WERI-Rb-1 (cell line): Measurements from ENCODE around the gene TNK2.

Experiments
- DNase-seq: peaks from one replicate; pipeline ENCODE4 v3.0.0-alpha.2; 2020
- H3K27ac ChIP-seq: fragments of 250-450 bp; sonication (Bioruptor Pico); 2 replicates; pipeline ENCODE4 v1.5.1; 2020; ENCODE audit warnings: mild to moderate bottlenecking, moderate library complexity
- H3K27me3 ChIP-seq: fragments of 250-450 bp; sonication (Bioruptor Pico); 2 replicates; pipeline ENCODE4 v1.5.1; 2021; ENCODE audit warnings: mild to moderate bottlenecking, low read depth, moderate library complexity; ENCODE audit not compliant: insufficient read depth, severe bottlenecking
- H3K36me3 ChIP-seq: fragments of 250-450 bp; sonication (Bioruptor Pico); 2 replicates; pipeline ENCODE4 v1.5.1; 2020; ENCODE audit warnings: mild to moderate bottlenecking, moderate library complexity
- H3K4me3 ChIP-seq: 2 replicates; pipeline ENCODE4 v1.5.1; 2011; ENCODE audit warnings: low read depth, mild to moderate bottlenecking, control low read depth, low read length
- H3K9me3 ChIP-seq: fragments of 250-450 bp; sonication (Bioruptor Pico); 2 replicates; pipeline ENCODE4 v1.5.1; 2021; ENCODE audit warnings: mild to moderate bottlenecking, moderate library complexity; ENCODE audit not compliant: severe bottlenecking
- TF ChIP-seq, protein P1 (sequence below): IDR thresholded peaks from 2 replicates; pipeline ENCODE4 v1.5.1; 2011; ENCODE audit warnings: low read depth, mild to moderate bottlenecking, control low read depth, inconsistent platforms, low read length

TNK2 gene

DNA sequence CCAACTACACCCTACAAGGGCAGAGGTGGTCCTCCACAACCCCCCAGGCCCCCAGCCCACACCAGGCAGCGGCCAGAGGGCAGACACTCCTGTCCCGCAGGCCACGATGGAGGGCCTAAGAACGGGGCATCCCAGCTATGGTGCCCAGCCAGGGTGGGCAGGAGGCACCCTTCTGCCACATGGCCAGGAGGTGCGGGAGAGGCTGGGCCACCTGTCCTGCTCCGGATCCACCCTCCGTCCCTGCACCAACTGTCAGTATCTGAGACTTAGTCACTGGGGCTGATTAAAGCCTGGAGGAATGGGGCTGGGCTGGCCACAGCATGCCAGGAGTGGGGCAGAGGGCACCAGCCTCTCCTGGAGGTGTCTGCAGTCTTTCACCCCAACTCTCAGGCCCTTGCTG lies 37.9 kb downstream of the TNK2 start:
- DNase-seq = no peak
- no peak overlapping the region for H3K4me3 ChIP-seq
- no peaks in the 10 kb centered on the region for H3K36me3 ChIP-seq
- H3K27ac ChIP-seq = no peak overlapping the region
- no peaks in the 10 kb centered on the region for H3K27me3 ChIP-seq
- TF ChIP-seq, protein P1, sequence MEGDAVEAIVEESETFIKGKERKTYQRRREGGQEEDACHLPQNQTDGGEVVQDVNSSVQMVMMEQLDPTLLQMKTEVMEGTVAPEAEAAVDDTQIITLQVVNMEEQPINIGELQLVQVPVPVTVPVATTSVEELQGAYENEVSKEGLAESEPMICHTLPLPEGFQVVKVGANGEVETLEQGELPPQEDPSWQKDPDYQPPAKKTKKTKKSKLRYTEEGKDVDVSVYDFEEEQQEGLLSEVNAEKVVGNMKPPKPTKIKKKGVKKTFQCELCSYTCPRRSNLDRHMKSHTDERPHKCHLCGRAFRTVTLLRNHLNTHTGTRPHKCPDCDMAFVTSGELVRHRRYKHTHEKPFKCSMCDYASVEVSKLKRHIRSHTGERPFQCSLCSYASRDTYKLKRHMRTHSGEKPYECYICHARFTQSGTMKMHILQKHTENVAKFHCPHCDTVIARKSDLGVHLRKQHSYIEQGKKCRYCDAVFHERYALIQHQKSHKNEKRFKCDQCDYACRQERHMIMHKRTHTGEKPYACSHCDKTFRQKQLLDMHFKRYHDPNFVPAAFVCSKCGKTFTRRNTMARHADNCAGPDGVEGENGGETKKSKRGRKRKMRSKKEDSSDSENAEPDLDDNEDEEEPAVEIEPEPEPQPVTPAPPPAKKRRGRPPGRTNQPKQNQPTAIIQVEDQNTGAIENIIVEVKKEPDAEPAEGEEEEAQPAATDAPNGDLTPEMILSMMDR = no peak
- no peaks in the 10 kb centered on the region for H3K9me3 ChIP-seq

DNA sequence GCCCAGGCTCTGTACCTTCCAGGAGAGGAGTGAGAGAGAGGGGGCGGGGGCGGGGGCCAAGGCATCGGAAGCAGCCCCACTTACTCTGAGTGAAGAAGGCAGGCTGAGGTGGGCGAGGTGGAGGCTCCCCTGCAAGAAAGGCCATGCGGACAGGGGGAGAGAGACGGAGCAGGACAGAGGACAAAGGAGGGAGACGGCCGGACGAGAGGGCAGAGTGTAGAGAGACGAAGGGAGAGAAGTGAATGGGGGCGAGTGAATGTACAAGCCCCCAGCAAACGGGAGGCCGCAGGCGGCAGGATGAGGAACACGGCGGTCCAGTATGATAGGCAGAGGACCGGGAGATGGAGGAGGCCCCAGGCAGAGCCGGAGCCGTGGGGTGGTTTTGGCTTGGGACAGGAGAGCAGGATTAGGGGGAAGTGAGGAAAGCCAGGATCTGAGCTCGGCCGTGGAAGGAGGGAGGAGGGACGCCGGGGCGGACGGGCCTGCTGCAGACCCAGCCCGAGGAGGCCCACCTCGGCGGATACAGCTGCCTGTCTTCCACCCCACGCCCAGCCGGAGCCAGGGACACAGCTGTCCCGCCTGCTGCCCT lies 38.8 kb downstream of the TNK2 start:
- no peak for DNase-seq
- TF ChIP-seq, protein P1 = no peak
- Histone ChIP-seq H3K4me3 (no peak overlapping the region), H3K27me3 (no peaks in the 10 kb centered on the region), H3K27ac (no peak overlapping the region), H3K9me3 (no peaks in the 10 kb centered on the region), H3K36me3 (no peaks in the 10 kb centered on the region)

DNA sequence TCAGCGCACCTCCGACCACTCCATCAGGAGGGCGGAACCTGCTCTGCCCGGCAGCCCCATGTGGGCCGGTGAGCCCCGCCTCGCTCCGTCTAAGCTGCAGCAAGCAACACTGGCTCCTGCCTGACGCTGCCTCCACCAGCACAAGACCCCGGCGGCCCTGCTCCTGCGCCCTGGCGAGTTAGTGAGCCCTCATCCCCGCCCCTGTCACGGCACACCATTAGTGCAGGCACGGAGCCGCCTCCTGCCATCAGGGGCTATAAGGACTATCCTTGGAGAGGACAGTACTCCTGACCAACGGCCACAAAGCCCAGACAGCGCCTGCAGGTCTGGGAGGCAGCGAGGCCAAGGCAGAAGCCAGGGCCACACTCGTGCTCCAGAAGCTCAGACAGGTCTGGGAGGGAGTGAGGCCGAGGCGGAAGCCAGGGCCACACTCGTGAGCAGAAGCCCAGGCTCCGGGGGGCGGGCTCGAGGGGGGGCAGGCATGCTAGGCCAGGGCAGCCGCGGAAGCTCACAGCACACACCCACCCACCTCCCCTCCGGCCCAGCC lies 39.4 kb downstream of the TNK2 start:
- Histone ChIP-seq H3K4me3 (no peak overlapping the region), H3K27ac (no peak overlapping the region), H3K9me3 (no peaks in the 10 kb centered on the region), H3K27me3 (no peaks in the 10 kb centered on the region), H3K36me3 (no peaks in the 10 kb centered on the region)
- no peak for DNase-seq
- TF ChIP-seq, protein P1 = no peak

DNA sequence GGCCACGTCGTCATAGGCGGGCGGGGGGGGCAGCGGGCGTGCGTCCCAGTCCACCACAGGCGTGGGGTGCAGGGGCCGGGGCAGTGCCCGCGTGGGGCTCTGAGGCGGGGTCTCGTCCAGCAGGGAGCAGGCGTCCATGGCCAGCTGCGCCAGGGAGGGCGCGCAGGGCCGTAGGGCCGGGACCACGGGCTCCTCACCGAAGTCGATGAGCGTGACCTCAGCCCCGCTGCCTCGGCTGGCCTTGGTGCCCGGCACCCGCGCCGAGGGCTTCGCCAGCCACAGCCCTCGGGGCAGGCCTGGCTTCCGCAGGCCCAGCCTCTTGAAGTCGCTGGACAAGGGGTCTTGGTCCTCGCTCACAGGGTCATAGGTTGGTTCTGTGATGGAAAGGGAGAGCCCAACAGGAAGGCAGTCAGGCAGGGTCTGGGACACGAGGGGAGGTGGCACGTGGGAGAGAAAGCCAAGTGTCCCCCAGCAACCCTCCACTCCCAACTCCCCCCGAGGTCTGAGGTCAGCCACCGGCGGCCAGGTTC lies 40.0 kb downstream of the TNK2 start:
- TF ChIP-seq, protein P1 = no peak
- H3K36me3 ChIP-seq = no peaks in the 10 kb centered on the region
- no peak overlapping the region for H3K4me3 ChIP-seq

DNA sequence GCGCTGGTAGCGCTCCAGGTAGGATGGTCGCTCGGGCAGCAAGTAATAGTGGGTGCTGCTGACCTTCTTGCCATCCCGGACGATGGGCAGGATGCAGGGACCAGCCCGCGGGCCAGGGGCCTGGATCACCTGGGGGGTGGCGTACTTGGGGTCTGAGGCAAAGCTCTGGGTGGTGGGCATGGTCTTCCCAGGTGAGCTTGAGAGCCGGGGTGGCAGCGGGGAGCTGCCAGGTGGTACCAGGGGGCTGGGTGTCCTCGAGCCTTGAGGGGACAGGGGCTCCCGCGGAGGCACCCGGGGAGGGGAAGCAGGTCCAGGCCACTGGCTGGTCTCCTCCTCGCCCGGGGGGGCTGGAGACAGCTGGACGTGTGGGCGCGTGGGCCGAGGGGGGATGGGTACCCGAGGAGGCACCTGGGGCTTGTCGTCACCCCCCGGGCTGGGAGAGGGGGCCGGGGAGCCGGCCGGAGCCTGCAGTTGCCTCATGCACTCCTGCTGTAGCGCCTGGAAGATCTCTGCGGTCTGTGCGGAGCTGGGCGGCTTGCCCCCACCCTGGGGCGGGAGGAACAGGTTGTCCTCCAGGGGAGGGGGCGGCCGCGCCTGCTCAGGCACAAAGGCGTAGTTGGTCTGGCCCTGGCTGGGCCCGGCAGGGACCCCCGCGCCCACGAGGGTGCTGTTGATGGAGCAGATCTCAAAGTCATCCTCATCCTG lies 40.6 kb downstream of the TNK2 start:
- no peak for DNase-seq
- H3K4me3 ChIP-seq = no peak overlapping the region
- no peaks in the 10 kb centered on the region for H3K27me3 ChIP-seq
- TF ChIP-seq, protein P1 = no peak
- H3K27ac ChIP-seq = no peak overlapping the region
- no peaks in the 10 kb centered on the region for H3K9me3 ChIP-seq
- no peaks in the 10 kb centered on the region for H3K36me3 ChIP-seq

More for the DNA sequence above, 40.0 kb downstream of the TNK2 start:
- no peak for DNase-seq
- Histone ChIP-seq H3K27me3 (no peaks in the 10 kb centered on the region), H3K9me3 (no peaks in the 10 kb centered on the region), H3K27ac (no peak overlapping the region)
